NCI-H1694 treated with DMSO at 0.1 percent for 48 hours (cell line): Measurements from ENCODE around the gene ACTR3C.
A peak's percentile ranks its signal among the peaks of the same experiment; 100 is the strongest.
"Not testable (repeated sequence)": the region's sequence is repeated elsewhere in the genome, so short reads cannot be mapped to it uniquely, and the experiment has no call there.

Source experiments
- DNase-seq: peaks from one replicate; lab custom pipeline; 2025; lab: John Stamatoyannopoulos, UW

ACTR3C gene

DNA sequence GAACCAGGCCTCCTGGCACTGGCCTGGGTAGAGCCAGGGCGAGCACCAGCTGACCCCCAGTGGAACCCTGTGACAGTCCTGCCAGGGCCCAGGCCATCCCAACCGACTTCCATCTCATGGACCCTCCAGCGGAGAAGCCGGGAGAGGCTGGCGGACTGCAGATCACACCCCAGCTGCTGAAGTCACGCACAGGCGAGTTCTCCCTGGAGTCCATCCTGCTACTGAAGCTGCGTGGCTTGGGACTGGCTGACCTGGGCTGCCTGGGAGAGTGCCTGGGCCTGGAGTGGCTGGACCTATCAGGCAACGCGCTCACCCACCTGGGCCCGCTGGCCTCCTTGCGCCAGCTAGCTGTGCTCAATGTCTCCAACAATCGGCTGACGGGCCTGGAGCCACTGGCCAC is 13.4 kb upstream of the ACTR3C start:
- DNase-seq, result no peak

DNA sequence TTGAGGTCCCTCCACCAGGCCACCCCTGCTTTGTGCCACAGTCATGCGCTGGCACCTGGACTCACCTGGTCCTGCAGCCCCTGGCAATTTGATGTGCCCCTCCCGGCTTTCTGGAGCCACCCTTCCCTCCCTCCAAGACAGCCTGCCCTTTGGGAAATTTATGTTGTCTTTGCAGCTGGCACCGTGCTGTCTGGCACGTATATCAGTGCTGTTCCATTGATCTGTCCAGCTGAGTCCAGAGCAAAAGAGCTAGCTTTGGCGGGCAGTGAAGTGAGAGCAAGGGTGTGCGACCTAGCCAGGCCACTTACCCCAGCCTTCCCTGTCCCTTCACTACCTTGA is 12.4 kb upstream of the ACTR3C start:
- DNase-seq, result no peak

DNA sequence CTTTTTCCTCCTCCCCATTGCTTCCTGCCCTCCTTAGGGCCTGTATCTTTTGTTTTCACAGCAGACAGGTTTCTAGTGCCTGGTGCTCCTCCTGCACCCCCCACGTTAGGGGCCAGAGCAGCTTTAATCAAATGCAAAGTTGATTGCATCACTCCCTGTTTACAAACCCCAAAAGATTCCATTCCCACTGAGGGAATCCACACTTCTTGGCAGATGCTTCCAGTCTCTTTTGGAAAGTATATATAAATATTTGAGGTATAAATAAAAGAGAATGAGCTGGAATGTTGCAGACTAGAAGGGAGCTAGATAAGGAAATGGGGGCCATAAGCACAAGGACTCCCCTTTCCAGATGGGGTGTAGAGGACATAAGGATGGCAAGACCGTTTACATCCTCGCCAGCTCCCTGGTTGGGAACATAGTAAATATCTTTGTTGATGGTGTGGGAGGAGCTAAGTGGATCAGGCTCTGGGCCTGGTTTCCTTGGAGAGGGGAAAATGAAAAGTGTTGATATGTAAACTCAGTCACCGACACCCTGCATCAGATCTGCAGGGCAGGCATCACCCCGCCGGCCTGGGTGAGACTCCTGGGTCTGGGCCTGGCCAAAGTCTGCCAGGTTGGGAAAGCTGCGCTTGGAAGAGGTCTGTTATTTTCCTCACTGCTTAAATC is 11.9 kb upstream of the ACTR3C start:
- no peak for DNase-seq

DNA sequence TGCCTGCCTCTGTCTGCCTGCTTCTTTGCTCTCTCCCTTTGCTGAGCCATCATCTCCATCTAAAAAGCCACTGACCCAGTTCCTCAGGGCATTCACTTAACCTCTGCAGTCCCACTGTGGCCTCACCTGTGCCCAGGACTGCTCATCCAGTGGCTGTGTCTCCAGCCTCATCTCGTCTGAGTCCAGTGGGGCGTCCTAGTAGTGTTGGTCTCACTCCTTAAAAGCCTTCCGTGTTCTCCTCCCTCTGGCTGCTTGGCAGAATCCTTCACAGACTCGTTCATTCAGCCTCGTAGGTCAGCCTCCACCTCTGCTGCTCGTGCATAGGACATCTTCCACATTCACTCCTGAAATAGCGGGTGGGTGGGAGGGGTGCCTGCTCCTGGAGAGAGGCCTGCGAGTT is 10.8 kb upstream of the ACTR3C start:
- no peak for DNase-seq

DNA sequence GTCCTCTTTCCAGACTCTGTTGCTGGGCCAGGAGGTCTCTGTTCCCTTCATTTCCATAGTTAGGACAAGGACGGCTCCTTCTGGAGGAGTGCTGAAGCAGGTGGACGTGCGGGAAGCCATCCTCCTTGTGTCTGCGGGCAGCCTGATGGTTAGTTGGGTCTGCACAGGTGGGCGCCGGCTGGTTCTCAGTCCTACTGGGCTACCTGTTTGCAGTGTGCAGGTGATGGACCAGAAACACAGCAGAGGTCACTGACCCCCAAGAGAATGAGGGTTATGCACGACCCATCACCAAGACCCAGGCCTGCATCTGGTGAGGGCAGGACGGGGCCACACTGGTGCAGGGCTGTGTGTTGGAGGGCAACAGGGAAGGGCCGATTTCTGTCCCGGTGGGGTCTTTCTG is 10.3 kb upstream of the ACTR3C start:
- DNase-seq, result no peak

DNA sequence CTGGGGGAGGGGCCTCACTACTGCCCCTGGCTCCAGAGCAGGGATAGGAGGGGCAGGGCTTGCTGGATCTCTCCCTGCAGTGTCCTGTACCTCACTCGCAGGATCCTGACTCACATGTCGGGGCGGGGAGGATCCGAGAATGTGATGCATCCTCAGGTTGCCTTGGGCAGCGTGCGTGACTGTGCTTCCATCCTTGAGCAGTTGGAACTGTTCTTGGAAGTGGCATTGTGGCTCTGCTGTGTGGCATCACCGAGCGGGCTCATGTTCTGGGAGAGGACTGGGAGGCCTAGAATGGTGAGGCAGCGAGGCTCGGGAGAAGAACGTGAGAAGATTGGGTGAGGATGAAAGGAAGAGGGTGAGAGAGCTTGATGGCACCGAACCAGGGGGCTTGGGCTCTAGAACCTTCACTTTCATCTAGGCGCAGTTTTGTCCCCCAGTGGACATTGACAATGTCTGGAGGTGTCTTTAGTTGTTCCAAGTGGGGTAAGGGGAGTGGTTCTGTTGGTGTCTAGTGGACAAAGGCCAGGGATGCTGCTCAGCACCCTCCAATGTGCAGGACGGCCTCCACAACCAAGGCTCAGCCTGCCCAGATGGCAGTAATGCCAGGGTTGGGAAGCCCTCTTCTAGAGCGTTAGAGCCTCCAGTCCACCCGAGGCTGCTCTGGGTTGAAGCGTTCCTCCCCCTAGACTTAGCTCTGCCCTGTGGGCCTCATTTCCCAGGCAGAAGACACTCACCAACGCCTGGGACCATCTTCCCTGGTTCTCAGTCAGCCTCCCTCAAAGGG is 9.7 kb upstream of the ACTR3C start:
- DNase-seq, result no peak

DNA sequence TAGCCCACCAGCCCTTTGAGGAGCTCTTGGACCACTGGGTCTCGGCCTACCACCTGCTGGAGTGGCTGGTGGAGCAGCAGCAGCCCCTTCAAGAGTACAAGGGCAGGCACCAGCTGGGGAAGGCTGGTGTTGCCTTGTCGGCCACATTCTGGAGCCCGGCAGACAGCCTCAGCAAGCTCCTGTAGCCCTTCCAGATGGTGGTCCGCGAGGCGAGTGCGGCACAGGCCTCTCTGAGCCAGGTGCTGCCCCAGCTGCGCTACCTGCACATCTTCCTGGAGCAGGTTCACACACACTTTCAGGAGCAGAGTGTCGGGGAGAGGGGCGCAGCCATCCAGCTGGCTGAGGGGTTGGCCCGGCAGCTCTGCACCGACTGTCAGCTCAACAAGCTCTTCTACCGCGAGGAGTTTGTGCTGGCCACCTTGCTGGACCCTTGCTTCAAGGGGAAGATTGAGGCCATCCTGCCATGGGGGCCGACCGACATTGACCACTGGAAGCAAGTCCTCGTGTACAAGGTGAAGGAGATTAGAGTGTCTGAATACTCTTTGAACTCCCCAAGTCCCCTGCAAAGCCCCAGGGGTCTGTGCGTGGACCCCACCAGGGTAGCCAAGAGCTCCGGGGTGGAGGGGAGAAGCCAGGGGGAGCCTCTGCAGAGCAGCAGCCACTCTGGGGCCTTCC is 7.0 kb upstream of the ACTR3C start:
- no peak for DNase-seq

DNA sequence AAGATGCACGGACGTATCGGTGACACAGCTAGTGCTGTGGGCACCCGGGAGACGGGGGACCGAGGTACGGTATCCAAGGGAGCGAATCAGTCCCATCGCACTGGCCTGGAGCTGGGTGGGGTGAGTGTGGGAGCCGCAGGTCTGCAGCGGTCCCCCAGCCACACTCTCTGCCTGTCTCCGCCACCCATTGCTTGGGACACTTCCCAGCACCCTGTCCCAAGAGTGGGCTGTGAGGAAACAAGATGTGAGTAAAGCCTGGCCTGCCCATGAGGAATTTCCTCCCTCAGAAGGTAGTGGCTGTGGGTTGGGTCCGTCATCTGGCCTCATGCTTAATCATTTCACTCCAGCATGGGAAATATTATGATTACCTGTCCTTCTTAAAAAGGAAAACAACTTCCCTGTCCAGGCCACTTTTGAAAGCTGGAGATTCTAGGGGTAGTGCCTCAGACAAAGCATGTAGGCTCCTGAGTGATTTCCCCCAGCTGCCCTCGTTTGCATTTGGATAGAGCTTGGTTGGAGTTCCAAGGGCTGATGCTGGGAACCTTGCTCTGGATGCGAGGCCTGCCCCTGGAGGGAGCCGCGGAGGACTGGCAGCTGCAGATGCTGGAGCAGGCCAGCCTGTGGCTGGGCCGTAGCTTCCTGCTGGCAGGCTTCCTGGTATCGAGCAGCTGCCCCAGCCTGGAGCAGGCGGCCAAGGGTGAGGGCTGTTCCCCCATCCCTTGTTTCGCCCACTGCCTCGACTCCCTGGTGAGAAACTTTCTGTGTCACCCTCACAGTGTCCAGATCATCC is 6.2 kb upstream of the ACTR3C start:
- DNase-seq, result peak; percentile 29

DNA sequence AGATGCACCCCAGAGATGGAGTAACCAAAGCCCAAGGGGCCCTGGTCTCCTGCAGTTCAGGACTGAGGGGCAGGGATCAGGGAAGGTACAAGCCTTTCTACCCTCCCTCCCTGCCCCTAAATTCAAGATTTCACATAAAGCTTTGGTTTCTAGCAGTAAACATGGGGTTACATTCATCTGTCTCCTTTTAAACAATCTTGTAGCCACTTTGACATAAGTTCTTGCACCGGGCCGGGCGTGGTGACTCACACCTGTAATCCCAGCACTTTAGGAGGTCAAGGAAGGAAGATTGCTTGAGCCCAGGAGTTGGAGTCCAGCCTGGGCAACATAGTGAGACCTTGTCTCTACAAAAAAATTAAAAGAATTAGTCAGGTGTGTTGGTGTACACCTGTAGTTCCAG is 4.0 kb upstream of the ACTR3C start:
- no peak for DNase-seq

DNA sequence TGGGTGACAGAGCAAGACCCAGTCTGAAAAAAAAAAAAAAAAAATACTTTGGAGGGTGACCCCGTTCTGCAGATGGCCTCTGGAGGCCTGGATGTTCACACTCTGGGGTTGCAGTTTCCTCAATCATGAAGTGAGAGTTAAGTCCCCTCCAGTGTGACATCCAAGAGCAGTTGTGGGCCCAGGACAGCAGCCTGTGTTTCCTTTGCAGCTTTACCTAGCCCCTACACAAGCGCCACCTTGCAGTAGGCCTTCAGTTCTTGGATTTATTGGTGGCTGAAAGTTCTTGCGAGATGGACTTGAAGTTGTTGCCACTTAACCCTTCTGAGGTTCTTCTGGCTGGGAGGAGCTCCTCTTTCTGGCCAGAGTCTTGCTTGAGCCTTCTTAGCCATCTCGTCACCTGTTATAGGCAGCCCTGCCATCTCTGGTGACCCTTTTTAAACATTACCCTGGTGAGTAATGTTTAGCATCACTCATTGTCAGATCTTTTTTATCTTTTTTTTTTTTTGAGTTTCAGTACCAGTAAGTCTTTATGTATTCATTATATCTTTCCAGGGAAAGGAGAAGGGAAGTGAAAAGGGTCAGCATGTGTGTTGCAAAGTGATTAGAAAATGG is 3.4 kb upstream of the ACTR3C start:
- DNase-seq, result no peak

DNA sequence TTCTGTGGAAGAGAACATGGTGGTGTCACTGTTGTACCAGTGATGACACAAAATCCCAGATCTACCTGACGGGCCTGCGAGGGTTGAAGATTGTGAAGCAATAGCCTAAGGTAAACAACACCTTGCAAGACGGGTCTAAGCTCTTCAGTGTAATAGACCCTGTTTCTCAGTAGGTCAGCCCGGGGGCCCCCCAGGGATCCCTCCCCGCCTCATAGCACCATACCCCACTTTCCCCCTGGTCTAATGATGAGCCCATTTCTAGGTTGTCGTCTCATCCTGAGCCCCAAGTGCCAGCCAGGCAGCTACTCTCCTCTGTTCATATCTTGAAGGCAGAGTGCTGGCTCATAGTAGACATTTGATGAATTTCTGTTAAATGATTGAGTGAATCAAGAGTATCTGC is 2.6 kb upstream of the ACTR3C start:
- no peak for DNase-seq

DNA sequence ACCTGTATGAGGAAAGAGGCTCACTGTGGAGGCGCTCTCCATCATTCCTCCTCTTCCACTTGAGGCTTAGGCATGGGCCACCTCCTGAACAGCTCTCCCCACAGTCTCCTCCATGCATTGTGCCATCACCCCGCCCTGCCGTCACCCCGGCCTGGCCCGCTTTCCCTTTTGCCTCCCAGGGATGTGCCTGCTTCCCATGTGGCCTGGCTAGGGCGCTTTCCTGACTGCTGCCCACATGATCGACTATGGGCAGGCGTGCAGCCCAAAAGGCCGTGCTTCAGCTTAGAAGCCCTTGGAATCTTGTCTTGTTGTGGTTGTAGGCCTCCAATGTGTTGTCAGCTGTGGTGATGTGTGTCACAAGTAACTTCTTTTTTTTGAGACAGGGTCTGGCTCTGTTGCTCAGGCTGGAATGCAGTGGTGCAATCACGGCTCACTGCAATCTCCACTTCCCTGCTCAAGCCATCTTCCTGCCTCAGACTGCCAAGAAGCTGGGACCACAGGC is 1.8 kb upstream of the ACTR3C start:
- DNase-seq, result no peak

DNA sequence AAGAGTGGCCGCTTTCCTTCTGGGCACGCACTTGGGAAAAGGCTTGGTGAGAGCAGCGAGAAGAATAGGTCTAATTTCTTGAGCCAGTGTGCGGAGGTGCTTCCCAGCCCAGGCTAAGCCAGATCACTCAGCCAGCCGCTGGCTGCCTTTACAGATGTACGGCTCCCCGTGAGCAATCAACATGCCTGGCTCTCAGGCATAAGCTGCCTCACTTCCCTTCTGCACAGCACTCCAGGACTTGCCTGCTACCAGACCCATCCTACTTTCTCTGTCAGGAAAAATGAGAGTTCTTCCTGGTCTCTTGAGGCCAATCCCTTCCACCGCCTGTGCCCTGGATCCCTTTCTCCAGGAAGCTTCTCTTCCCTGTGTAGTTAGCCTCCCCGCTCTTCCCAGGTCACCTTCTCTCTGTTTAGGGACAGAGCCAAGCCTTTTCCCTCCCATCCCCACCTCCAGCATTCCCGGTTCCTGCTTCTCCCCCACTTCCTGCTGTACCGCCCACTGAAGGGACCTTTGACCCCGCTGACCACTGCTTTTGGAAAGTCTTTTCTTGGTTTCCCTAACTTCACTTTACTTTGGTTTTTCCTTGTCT is 1.1 kb upstream of the ACTR3C start:
- DNase-seq, result no peak

DNA sequence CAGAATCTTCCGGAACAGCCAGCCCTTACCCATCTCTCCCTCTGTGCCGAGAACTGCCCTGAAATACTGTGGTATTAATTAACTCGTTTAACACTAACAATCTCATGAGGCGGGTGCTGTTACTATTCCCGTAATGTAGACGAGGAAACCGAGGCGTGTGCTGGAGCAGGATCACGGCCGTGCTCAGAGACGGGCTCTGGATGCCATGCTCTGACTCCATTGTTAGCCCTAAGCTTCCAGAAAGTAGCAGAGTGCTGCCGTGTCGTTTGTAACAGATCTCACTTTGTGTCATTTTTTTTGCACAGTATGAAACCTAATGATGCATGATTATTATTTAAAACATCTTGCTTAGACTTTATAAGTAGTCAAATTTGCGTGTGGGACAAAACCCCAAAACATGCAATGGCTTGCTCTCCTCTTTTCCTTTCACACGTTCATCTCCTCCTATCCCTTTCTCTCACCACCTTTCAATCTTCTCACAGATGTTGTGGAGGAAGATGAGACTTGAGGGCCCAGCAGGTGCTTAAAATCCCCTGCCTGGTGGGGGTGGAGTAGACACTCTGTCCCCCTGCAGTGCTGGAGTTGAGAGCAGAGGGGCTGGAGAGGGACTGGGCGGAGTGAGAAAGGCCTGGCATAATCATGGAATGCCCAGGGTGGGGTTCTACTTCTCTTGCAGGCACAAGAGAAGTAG is 482 bp upstream of the ACTR3C start:
- no peak for DNase-seq

DNA sequence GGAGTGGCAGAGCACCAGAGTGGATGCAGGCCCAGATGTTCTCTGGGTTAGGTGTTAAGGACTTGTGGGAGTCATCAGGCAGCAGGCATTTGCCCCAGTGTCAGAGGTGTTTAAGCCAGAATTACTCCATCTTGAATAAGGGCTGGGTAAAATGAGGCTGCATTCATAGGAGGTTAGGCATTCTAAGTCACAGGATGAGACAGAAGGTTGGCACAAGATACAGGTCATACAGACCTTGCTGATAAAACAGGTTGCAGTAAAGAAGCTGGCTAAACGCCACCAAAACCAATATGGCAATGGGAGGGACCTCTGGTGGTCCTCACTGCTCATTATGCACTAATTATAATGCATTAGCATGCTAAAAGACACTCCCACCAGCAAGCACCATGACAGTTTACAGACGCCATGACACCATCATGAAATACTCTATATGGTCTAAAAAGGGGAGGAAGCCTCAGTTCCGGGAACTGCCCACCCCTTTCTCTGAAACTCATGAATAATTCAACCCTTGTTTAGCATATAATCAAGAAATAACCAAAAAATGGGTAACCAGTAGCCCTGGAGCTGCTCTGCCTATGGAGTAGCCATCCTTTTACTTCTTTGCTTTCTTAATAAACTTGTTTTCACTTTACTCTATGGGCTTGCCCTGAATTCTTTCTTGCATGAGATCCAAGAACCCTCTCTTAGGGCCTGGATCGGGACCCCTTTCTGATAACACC is 1.1 kb downstream of the ACTR3C start:
- peak; percentile 9 for DNase-seq

DNA sequence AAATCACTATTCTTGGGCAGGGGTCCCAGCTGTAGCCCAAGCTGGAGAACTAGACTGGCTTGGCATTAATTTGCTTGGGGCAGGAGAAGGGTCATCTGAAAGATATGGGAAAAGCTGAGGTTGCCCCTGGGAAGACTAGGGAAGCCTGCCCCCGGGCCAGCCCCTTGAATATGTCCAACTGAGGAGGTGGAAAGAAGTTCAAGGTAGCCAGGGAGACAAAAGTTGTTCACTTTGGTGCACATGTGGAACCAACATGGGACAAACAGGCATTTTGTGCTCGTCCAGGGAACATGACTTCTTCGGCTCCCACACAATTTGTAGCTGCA is 1.6 kb downstream of the ACTR3C start:
- no peak for DNase-seq

DNA sequence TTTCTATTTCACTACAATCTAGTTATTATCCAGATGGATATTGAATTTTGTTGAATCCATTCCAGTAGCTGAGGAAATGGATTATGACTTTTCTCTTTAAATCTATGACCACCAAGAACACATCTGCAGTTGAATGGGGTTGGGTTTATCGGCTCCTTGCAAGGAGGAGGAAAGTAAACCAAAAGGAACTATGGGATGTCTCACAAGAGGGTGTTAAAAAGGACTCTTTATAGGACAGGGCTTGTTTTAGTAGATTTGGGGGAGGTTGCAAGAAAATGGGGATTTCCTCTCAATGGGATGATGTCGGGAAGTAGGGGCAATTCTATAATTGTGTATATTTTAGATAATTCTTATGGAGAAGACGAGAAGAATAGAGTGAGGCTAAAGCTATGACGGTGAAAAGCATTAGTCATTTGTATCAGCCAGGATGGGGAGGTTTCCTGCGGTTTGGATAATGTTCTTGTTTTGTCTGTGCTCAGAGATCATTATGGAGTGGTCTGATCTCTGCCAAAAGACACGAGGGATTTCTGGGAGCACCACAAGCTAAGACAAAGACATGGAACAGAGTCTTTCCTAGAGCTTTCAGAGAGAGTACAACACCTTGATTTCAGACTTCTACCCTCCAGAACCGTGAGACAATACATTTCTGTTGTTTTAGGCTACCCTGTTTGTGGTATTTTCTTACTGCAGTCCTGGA is 5.4 kb downstream of the ACTR3C start:
- DNase-seq, result no peak

DNA sequence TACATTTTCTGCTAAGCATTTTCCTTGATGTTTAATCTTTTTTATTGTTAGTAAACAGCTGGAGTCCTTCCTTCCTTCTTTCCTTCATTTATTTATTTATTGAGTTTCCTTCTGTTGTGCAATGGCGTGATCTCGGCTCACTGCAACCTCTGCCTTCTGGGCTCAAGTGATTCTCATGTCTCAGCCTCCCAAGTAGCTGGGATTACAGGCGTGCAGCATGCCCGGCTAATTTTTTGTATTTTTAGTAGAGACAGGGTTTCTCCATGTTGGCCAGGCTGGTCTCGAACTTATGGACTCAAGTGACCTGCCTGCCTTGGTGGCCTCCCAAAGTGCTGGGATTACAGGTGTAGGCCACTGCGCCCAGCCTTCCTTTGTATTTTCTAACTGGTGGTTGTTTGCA is 6.4 kb downstream of the ACTR3C start:
- not testable (repeated sequence) for DNase-seq

DNA sequence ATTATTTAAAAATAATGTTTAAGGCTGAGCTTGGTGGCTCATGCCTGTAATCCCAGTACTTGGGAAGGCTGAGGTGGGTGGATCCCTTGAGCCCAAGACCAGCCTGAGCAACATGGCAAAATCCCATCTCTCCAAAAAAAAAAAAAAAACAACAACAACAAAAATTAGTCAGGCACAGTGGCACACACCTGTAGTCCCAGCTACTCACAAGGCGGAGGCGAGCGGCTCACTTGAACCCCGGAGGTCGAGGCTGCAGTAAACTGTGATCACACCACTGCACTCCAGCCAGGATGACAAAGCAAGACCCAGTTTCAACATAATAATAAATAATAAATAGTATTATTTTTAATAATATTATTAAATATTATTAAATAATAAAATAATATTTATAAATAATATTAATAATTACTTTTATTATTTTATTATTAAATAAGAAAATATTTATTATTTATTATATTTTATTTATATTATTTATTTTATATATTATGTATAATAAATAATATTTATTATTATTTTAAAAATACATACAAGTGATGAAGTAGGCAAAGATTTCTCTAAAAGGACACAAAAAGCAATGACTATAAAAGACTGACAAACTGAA is 8.6 kb downstream of the ACTR3C start:
- DNase-seq, result no peak
